A673 (cell line): ENCODE data around the gene NOP56. TPM values are rescaled to one million over a fixed set of nuclear protein-coding genes. Genes with fewer than 3 reads are reported as not detected.
A peak's percentile ranks its signal among the peaks of the same experiment; 100 is the strongest.

ENCODE experiments used
- BruUV-seq: library from RNA; stranded (reverse); fragments of 400-500 nt; replicated peaks from 2 replicates; lab custom pipeline; 2021; lab: Mats Ljungman, UMichigan
- CTCF ChIA-PET: fragments of 300-600 bp; sonication (Branson Sonifier 250); formaldehyde crosslinking; loops from one replicate; lab custom pipeline; 2022; ENCODE audit warnings: antibody characterized with exemption; lab: Charles Lee
- POLR2A ChIA-PET: fragments of 300-600 bp; sonication (Branson Sonifier 250); formaldehyde crosslinking; loops from one replicate; lab custom pipeline; 2022; ENCODE audit warnings: antibody characterized with exemption; ENCODE audit not compliant: low non-redundant PET; lab: Charles Lee
- DNase-seq: peaks from one replicate; pipeline ENCODE4 v3.0.0-alpha.2; 2015; ENCODE audit warnings: low spot score
- H3K27ac ChIP-seq: fragments of 200-600 bp; sonication (generic); 2 replicates; pipeline ENCODE4 v1.5.1; 2016; ENCODE audit warnings: mixed run types, low read depth, mild to moderate bottlenecking, mixed read lengths, antibody characterized with exemption, low read length; ENCODE audit not compliant: poor library complexity, severe bottlenecking
- H3K27me3 ChIP-seq: fragments of 200-600 bp; sonication (generic); replicated peaks from 2 replicates; pipeline ENCODE4 v1.6.1; 2017; ENCODE audit warnings: mixed run types, low read depth, mild to moderate bottlenecking, mixed read lengths, antibody characterized with exemption, low read length; ENCODE audit not compliant: insufficient read depth, poor library complexity
- H3K36me3 ChIP-seq: fragments of 200-600 bp; sonication (generic); 2 replicates; pipeline ENCODE4 v1.6.1; 2016; ENCODE audit warnings: mixed run types, mild to moderate bottlenecking, mixed read lengths, antibody characterized with exemption, low read length; ENCODE audit not compliant: insufficient read depth, poor library complexity, severe bottlenecking
- H3K4me1 ChIP-seq: fragments of 200-600 bp; sonication (generic); 2 replicates; pipeline ENCODE4 v1.6.1; 2017; ENCODE audit warnings: mixed run types, mild to moderate bottlenecking, mixed read lengths, antibody characterized with exemption, low read length; ENCODE audit not compliant: insufficient read depth, poor library complexity, severe bottlenecking
- H3K4me3 ChIP-seq: fragments of 200-600 bp; sonication (generic); 2 replicates; pipeline ENCODE4 v1.5.1; 2016; ENCODE audit warnings: low read depth, mixed run types, mild to moderate bottlenecking, mixed read lengths, low read length; ENCODE audit not compliant: poor library complexity, severe bottlenecking
- H3K9me3 ChIP-seq: fragments of 200-600 bp; sonication (generic); 2 replicates; pipeline ENCODE4 v1.6.1; 2016; ENCODE audit warnings: mixed run types, low read depth, mild to moderate bottlenecking, mixed read lengths, antibody characterized with exemption, low read length; ENCODE audit not compliant: poor library complexity, severe bottlenecking
- EZH2 ChIP-seq: fragments of 200-600 bp; sonication (generic); IDR thresholded peaks from 2 replicates; pipeline ENCODE4 v1.6.1; 2017; ENCODE audit warnings: borderline replicate concordance, low read depth, mild to moderate bottlenecking, mixed read lengths, antibody characterized with exemption, low read length; ENCODE audit not compliant: poor library complexity, severe bottlenecking
- intact Hi-C: fragments of 100-400 bp; cut with micrococcal nuclease; formaldehyde crosslinking; loops from one replicate; pipeline ENCODE4 v1.10.0; 2022; ENCODE audit not compliant: unreplicated experiment
- total RNA-seq: library from RNA; stranded (reverse); gene quantifications from 2 replicates; pipeline ENCODE4 v1.2.3, GENCODE V29; 2021
- TF ChIP-seq, protein P1 (sequence below): fragments of 300-800, 200-600 bp; sonication (generic); conservative IDR thresholded peaks from 2 replicates; pipeline ENCODE4 v1.5.1; 2017; ENCODE audit warnings: low read depth, mild to moderate bottlenecking, antibody characterized with exemption, low read length, moderate library complexity, mixed read lengths

NOP56 gene
- total RNA-seq, 1 experiment from 2014 or later, result 704 TPM

DNA sequence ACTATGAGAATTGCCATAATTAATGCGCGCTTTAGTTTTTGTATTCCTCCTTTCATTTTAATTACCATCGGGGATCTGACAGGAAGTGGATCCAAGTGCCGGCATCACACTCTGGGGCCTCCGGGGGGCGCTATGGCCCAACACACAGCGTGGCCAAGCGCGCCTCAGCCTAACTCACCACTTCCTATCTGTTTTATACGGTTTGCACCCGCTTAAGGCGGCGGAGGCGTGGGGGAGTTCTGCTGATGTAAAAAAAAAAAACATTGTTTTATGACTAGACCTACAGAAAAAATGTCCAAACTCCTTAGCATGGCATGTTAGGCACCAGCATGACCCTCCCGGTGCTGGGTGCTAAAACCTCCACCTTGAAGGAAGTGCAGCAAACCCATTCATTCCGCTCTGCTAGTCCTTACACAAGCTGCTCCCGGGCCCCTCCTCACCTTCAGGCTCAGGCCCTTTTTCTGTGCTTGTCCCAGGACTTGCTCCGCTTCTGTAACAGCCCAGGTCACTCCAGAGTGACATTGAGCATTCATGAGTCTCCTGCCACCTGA, 35.7 kb downstream of the NOP56 start:
- CTCF ChIA-PET, result no interaction called here
- no peak overlapping the region for H3K4me3 ChIP-seq
- H3K27me3 ChIP-seq, result peaks cover 14% of the 10 kb centered on the region
- H3K27ac ChIP-seq, result no peak overlapping the region
- intact Hi-C loops, result loop anchor here (1.0 kb wide), 1 partner anchor 55 kb away; no protein-coding TSS in a partner anchor
- H3K36me3 ChIP-seq, result no peaks in the 10 kb centered on the region
- H3K4me1 ChIP-seq, result no peaks in the 10 kb centered on the region
- TF ChIP-seq EZH2, result no peak
- TF ChIP-seq, protein P1, sequence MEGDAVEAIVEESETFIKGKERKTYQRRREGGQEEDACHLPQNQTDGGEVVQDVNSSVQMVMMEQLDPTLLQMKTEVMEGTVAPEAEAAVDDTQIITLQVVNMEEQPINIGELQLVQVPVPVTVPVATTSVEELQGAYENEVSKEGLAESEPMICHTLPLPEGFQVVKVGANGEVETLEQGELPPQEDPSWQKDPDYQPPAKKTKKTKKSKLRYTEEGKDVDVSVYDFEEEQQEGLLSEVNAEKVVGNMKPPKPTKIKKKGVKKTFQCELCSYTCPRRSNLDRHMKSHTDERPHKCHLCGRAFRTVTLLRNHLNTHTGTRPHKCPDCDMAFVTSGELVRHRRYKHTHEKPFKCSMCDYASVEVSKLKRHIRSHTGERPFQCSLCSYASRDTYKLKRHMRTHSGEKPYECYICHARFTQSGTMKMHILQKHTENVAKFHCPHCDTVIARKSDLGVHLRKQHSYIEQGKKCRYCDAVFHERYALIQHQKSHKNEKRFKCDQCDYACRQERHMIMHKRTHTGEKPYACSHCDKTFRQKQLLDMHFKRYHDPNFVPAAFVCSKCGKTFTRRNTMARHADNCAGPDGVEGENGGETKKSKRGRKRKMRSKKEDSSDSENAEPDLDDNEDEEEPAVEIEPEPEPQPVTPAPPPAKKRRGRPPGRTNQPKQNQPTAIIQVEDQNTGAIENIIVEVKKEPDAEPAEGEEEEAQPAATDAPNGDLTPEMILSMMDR, result peak; percentile 96
- no peaks in the 10 kb centered on the region for H3K9me3 ChIP-seq
- POLR2A ChIA-PET, result no interaction called here
- BruUV-seq, result no TSS peak
- DNase-seq, result peak; percentile 79

DNA sequence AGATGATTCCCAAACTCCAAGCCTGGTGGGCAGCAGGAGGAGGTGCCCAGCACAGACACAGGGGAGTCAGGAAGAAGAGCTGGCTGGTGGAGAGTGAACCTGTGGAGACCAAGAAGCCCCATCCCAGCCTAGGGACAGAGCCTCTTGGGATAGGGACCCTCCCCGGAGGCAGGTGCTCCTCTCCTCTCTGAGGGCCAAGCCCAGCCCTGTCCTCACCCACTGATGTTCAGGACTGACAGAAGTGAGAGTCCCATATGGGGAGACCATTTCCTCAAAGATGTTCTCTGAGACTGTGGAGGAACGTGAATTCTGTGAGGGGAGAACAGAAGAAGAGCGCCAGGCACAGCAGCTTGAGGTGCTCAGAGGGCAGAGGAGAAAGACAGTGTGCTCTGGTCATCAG, 37.8 kb downstream of the NOP56 start:
- Histone ChIP-seq H3K4me3 (no peak overlapping the region), H3K4me1 (no peaks in the 10 kb centered on the region), H3K27ac (no peak overlapping the region), H3K9me3 (no peaks in the 10 kb centered on the region), H3K27me3 (peaks cover 34% of the 10 kb centered on the region), H3K36me3 (no peaks in the 10 kb centered on the region)
- BruUV-seq, result no TSS peak
- ChIA-PET POLR2A (no interaction called here), CTCF (interaction anchor here (0.6 to 0.8 kb wide), 2 partner anchors 18 to 24 kb away, joined by 3 to 5 read pairs; no protein-coding TSS in a partner anchor)
- TF ChIP-seq, protein P1, result no peak
- TF ChIP-seq EZH2, result no peak
- no peak for DNase-seq
- intact Hi-C loops, result no loop called here

DNA sequence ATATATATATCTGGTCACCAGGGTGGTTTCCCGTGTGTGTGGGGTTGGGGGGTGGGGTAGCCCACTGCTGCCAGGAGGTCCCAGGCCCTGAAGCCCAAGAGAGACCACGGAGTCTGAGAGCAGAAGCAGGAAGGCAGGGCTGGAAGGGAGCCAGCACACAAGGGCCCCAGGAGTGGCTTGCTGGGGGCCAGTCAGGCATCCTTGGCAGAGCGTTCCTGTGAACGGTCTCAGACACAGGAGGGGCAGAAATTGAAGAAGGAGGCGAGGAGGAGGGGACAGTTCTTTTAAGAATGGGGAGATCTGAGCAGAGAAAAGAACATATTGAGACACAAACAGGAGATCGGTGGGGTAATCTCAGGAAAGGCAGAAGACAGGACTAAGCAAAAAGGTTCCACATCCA, 38.3 kb downstream of the NOP56 start:
- H3K9me3 ChIP-seq, result no peaks in the 10 kb centered on the region
- ChIA-PET POLR2A (no interaction called here), CTCF (interaction anchor here (0.6 kb wide), 1 partner anchor 24 kb away, joined by 5 read pairs; no protein-coding TSS in a partner anchor)
- no peaks in the 10 kb centered on the region for H3K4me1 ChIP-seq
- intact Hi-C loops, result no loop called here
- no peaks in the 10 kb centered on the region for H3K36me3 ChIP-seq
- TF ChIP-seq EZH2, result no peak
- TF ChIP-seq, protein P1, result no peak
- H3K27ac ChIP-seq, result no peak overlapping the region
- no peak overlapping the region for H3K4me3 ChIP-seq
- no TSS peak for BruUV-seq
- DNase-seq, result no peak
- H3K27me3 ChIP-seq, result peaks cover 39% of the 10 kb centered on the region
